Measurements from ENCODE around the gene DIS3L2.

DNA sequence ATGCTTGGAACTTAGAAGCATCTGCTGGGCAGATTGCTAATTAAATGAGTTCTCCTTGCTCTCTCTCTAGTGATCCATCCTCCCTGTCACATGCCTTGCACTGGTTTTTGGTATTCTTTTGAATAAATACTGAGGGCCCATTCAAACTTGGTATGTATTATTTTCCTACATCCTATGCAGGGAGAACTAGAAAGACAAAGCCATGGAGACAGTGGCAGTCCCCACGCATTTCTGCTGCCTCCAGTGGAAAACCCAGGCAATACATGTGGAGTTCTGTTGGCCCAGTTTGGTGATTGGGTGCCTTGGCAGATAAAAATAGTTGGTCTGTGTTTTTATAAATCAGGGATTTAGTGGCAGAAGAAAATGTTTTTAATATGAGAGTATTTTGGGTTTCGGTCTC is 68.7 kb downstream of the DIS3L2 start:
- no peak for TF ChIP-seq CTCF (conservative IDR thresholded peaks at IDR 0.05; ENCODE audit: low read depth, low read length)
- no peak for TF ChIP-seq CEBPB (IDR thresholded peaks at IDR 0.05; ENCODE audit: low read depth, low read length)
- TF ChIP-seq, protein P1, sequence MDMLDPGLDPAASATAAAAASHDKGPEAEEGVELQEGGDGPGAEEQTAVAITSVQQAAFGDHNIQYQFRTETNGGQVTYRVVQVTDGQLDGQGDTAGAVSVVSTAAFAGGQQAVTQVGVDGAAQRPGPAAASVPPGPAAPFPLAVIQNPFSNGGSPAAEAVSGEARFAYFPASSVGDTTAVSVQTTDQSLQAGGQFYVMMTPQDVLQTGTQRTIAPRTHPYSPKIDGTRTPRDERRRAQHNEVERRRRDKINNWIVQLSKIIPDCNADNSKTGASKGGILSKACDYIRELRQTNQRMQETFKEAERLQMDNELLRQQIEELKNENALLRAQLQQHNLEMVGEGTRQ (IDR thresholded peaks at IDR 0.05; ENCODE audit: low read depth, low read length), result no peak
- TF ChIP-seq POLR2A (IDR thresholded peaks at IDR 0.05; ENCODE audit: low read depth, low read length), result no peak
- no peak for TF ChIP-seq FOS (IDR thresholded peaks at IDR 0.05; ENCODE audit: low read depth, low read length)
- TF ChIP-seq NFE2L2 (IDR thresholded peaks at IDR 0.05; ENCODE audit: low read depth, low read length), result no peak
- TF ChIP-seq RFX5 (IDR thresholded peaks at IDR 0.05; ENCODE audit: low read depth, low read length), result no peak
- no peak for TF ChIP-seq SMC3 (IDR thresholded peaks at IDR 0.05; ENCODE audit: low read depth, low read length)
- TF ChIP-seq MAZ (IDR thresholded peaks at IDR 0.05; ENCODE audit: borderline replicate concordance, low read depth, low read length), result no peak
- TF ChIP-seq RAD21 (IDR thresholded peaks at IDR 0.05; ENCODE audit: low read length), result no peak
- TF ChIP-seq MAFK (IDR thresholded peaks at IDR 0.05; ENCODE audit: low read depth, low read length), result no peak
- TF ChIP-seq, protein P2, sequence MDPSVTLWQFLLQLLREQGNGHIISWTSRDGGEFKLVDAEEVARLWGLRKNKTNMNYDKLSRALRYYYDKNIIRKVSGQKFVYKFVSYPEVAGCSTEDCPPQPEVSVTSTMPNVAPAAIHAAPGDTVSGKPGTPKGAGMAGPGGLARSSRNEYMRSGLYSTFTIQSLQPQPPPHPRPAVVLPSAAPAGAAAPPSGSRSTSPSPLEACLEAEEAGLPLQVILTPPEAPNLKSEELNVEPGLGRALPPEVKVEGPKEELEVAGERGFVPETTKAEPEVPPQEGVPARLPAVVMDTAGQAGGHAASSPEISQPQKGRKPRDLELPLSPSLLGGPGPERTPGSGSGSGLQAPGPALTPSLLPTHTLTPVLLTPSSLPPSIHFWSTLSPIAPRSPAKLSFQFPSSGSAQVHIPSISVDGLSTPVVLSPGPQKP (IDR thresholded peaks at IDR 0.05; ENCODE audit: borderline replicate concordance, low read depth, low read length), result no peak
- TF ChIP-seq RCOR1 (IDR thresholded peaks at IDR 0.05; ENCODE audit: insufficient replicate concordance, low read length), result no peak
- no peak for TF ChIP-seq CHD1 (IDR thresholded peaks at IDR 0.05; ENCODE audit: low read depth, low read length)
